Esophagus squamous epithelium (tissue), 4 donors: ENCODE results near the gene ARL13A.

ENCODE experiments used
- POLR2A ChIP-seq, 4 donors: fragments of 450-650 bp; IDR thresholded peaks; one replicate each; pipeline ENCODE4 v1.6.1; 2017; ENCODE audit warnings: antibody characterized with exemption in 4 of 4, mild to moderate bottlenecking in 4 of 4, moderate library complexity in 3 of 4
- TF ChIP-seq, protein P1 (sequence below), 6 experiments: fragments of 450-650 bp in 4 of 6; fragments of 200-600 bp in 2 of 6; sonication (generic) in 2 of 6; IDR thresholded peaks; one replicate each; pipeline ENCODE4 v1.5.1; 2016 to 2019; ENCODE audit warnings: antibody characterized with exemption in 6 of 6, mild to moderate bottlenecking in 4 of 6, moderate library complexity in 4 of 6

DNA sequence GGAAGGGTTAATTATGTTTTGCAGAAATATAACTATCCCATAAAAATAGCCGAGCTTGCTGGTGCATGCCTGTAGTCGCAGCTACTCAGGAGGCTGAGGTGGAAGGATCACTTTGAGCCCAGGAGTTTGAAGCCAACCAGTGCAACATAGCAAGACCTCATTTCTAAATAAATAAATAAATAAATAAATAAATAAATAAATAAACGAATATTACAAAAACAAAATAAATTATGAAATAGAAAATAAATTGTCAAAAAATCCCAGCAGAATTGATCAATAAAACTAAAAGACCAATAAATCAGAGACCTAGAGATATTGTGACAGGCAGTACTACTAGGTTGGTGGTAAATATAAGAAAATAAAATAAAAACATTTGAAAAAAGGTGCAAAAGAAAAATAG is 6.7 kb upstream of the ARL13A start:
- TF ChIP-seq, protein P1, sequence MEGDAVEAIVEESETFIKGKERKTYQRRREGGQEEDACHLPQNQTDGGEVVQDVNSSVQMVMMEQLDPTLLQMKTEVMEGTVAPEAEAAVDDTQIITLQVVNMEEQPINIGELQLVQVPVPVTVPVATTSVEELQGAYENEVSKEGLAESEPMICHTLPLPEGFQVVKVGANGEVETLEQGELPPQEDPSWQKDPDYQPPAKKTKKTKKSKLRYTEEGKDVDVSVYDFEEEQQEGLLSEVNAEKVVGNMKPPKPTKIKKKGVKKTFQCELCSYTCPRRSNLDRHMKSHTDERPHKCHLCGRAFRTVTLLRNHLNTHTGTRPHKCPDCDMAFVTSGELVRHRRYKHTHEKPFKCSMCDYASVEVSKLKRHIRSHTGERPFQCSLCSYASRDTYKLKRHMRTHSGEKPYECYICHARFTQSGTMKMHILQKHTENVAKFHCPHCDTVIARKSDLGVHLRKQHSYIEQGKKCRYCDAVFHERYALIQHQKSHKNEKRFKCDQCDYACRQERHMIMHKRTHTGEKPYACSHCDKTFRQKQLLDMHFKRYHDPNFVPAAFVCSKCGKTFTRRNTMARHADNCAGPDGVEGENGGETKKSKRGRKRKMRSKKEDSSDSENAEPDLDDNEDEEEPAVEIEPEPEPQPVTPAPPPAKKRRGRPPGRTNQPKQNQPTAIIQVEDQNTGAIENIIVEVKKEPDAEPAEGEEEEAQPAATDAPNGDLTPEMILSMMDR (IDR thresholded peaks at IDR 0.05) = no peak
- TF ChIP-seq POLR2A (IDR thresholded peaks at IDR 0.05) = no peak
